Mucosa of stomach (tissue), 1 donor: Measurements from ENCODE around the gene TNFRSF11A.

Experiments used
- H3K27me3 ChIP-seq: one replicate; pipeline ENCODE4 v1.7.0; 2013; ENCODE audit warnings: mild to moderate bottlenecking, low read length; ENCODE audit not compliant: control insufficient read depth, insufficient read depth
- H3K36me3 ChIP-seq: one replicate; pipeline ENCODE4 v1.7.0; 2013; ENCODE audit warnings: low read length; ENCODE audit not compliant: control insufficient read depth, insufficient read depth
- H3K4me1 ChIP-seq: one replicate; pipeline ENCODE4 v1.7.0; 2013; ENCODE audit warnings: mild to moderate bottlenecking, low read length; ENCODE audit not compliant: control insufficient read depth, insufficient read depth
- H3K4me3 ChIP-seq: one replicate; pipeline ENCODE4 v1.7.0; 2013; ENCODE audit warnings: low read length
- H3K9ac ChIP-seq: one replicate; pipeline ENCODE4 v1.7.0; 2013; ENCODE audit warnings: mild to moderate bottlenecking, low read length, moderate library complexity
- H3K9me3 ChIP-seq: one replicate; pipeline ENCODE4 v1.7.0; 2013; ENCODE audit warnings: mild to moderate bottlenecking, low read length, moderate library complexity; ENCODE audit not compliant: control insufficient read depth
- donor health status: Pancreatic carcinoma.

Gene TNFRSF11A

GRCh38 chr18:62360805-62361204 is 35.7 kb downstream of the TNFRSF11A start:
- Histone ChIP-seq H3K36me3 (no peaks in the 10 kb centered on the region), H3K27me3 (no peaks in the 10 kb centered on the region), H3K4me1 (no peaks in the 10 kb centered on the region), H3K9me3 (no peaks in the 10 kb centered on the region), H3K4me3 (no peak overlapping the region), H3K9ac (no peak overlapping the region)

- H3K36me3 ChIP-seq: no peaks in the 10 kb centered on the region
- H3K9ac ChIP-seq: no peak overlapping the region
- no peaks in the 10 kb centered on the region for H3K4me1 ChIP-seq
- H3K9me3 ChIP-seq: no peaks in the 10 kb centered on the region
- H3K4me3 ChIP-seq: no peak overlapping the region
- H3K27me3 ChIP-seq: no peaks in the 10 kb centered on the region
Observed at GRCh38 chr18:62361288-62361687, 36.2 kb downstream of the TNFRSF11A start.

- Histone ChIP-seq H3K36me3 (no peaks in the 10 kb centered on the region), H3K9ac (no peak overlapping the region), H3K9me3 (no peaks in the 10 kb centered on the region), H3K4me3 (no peak overlapping the region), H3K27me3 (no peaks in the 10 kb centered on the region), H3K4me1 (no peaks in the 10 kb centered on the region)
Observed at GRCh38 chr18:62364558-62364957, 39.4 kb downstream of the TNFRSF11A start.

- no peaks in the 10 kb centered on the region for H3K36me3 ChIP-seq
- no peaks in the 10 kb centered on the region for H3K9me3 ChIP-seq
- no peaks in the 10 kb centered on the region for H3K27me3 ChIP-seq
- no peaks in the 10 kb centered on the region for H3K4me1 ChIP-seq
- H3K9ac ChIP-seq: no peak overlapping the region
- no peak overlapping the region for H3K4me3 ChIP-seq
Observed at GRCh38 chr18:62365420-62365819, 40.3 kb downstream of the TNFRSF11A start.

- no peaks in the 10 kb centered on the region for H3K27me3 ChIP-seq
- H3K9ac ChIP-seq: no peak overlapping the region
- H3K4me3 ChIP-seq: no peak overlapping the region
- no peaks in the 10 kb centered on the region for H3K36me3 ChIP-seq
- no peaks in the 10 kb centered on the region for H3K4me1 ChIP-seq
- no peaks in the 10 kb centered on the region for H3K9me3 ChIP-seq
Observed at GRCh38 chr18:62366992-62367391, 41.9 kb downstream of the TNFRSF11A start.

- H3K9ac ChIP-seq: no peak overlapping the region
- H3K9me3 ChIP-seq: no peaks in the 10 kb centered on the region
- H3K4me3 ChIP-seq: no peak overlapping the region
- no peaks in the 10 kb centered on the region for H3K27me3 ChIP-seq
- no peaks in the 10 kb centered on the region for H3K4me1 ChIP-seq
- no peaks in the 10 kb centered on the region for H3K36me3 ChIP-seq
Observed at GRCh38 chr18:62368100-62368499, 43.0 kb downstream of the TNFRSF11A start.

GRCh38 chr18:62369129-62369644 is 44.1 kb downstream of the TNFRSF11A start:
- H3K9ac ChIP-seq: no peak overlapping the region
- H3K4me1 ChIP-seq: no peaks in the 10 kb centered on the region
- no peaks in the 10 kb centered on the region for H3K9me3 ChIP-seq
- H3K4me3 ChIP-seq: no peak overlapping the region
- H3K36me3 ChIP-seq: no peaks in the 10 kb centered on the region
- H3K27me3 ChIP-seq: no peaks in the 10 kb centered on the region

GRCh38 chr18:62370366-62370765 is 45.3 kb downstream of the TNFRSF11A start:
- no peaks in the 10 kb centered on the region for H3K4me1 ChIP-seq
- no peaks in the 10 kb centered on the region for H3K9me3 ChIP-seq
- H3K9ac ChIP-seq: no peak overlapping the region
- H3K27me3 ChIP-seq: no peaks in the 10 kb centered on the region
- no peaks in the 10 kb centered on the region for H3K36me3 ChIP-seq
- no peak overlapping the region for H3K4me3 ChIP-seq

GRCh38 chr18:62371436-62371835 is 46.3 kb downstream of the TNFRSF11A start:
- Histone ChIP-seq H3K4me3 (no peak overlapping the region), H3K36me3 (no peaks in the 10 kb centered on the region), H3K9me3 (no peaks in the 10 kb centered on the region), H3K4me1 (no peaks in the 10 kb centered on the region), H3K27me3 (no peaks in the 10 kb centered on the region), H3K9ac (no peak overlapping the region)

- Histone ChIP-seq H3K4me3 (no peak overlapping the region), H3K9me3 (no peaks in the 10 kb centered on the region), H3K27me3 (no peaks in the 10 kb centered on the region), H3K36me3 (no peaks in the 10 kb centered on the region), H3K4me1 (no peaks in the 10 kb centered on the region), H3K9ac (no peak overlapping the region)
Observed at GRCh38 chr18:62372156-62372555, 47.0 kb downstream of the TNFRSF11A start.

GRCh38 chr18:62372882-62373281 is 47.8 kb downstream of the TNFRSF11A start:
- no peaks in the 10 kb centered on the region for H3K36me3 ChIP-seq
- no peaks in the 10 kb centered on the region for H3K4me1 ChIP-seq
- H3K9me3 ChIP-seq: no peaks in the 10 kb centered on the region
- no peaks in the 10 kb centered on the region for H3K27me3 ChIP-seq
- H3K4me3 ChIP-seq: no peak overlapping the region
- no peak overlapping the region for H3K9ac ChIP-seq

GRCh38 chr18:62374410-62374965 is 49.4 kb downstream of the TNFRSF11A start:
- H3K9ac ChIP-seq: no peak overlapping the region
- no peak overlapping the region for H3K4me3 ChIP-seq
- H3K36me3 ChIP-seq: no peaks in the 10 kb centered on the region
- no peaks in the 10 kb centered on the region for H3K9me3 ChIP-seq
- no peaks in the 10 kb centered on the region for H3K27me3 ChIP-seq
- no peaks in the 10 kb centered on the region for H3K4me1 ChIP-seq
